Adrenal gland (tissue), 5 donors: ENCODE results near the gene NCK1.

Experiments
- POLR2A ChIP-seq, 2 donors: fragments of 450-650 bp; IDR thresholded peaks; one replicate each; pipeline ENCODE4 v1.6.1; 2017; ENCODE audit warnings: antibody characterized with exemption in 2 of 2, mild to moderate bottlenecking in 2 of 2, moderate library complexity in 1 of 2
- TF ChIP-seq, protein P1 (sequence below), 6 experiments: fragments of 450-650 bp in 4 of 6; fragments of 200-600 bp in 2 of 6; sonication (generic) in 1 of 6; IDR thresholded peaks; 1 replicate in 5 of 6; 2 replicates in 1 of 6; pipeline versions ENCODE4 v1.5.1 to v1.8.0; 2016 to 2021; ENCODE audit warnings: antibody characterized with exemption in 6 of 6, mild to moderate bottlenecking in 2 of 6, moderate library complexity in 1 of 6
- donor health status: DM: no; HTN: no; CAD: no.

DNA sequence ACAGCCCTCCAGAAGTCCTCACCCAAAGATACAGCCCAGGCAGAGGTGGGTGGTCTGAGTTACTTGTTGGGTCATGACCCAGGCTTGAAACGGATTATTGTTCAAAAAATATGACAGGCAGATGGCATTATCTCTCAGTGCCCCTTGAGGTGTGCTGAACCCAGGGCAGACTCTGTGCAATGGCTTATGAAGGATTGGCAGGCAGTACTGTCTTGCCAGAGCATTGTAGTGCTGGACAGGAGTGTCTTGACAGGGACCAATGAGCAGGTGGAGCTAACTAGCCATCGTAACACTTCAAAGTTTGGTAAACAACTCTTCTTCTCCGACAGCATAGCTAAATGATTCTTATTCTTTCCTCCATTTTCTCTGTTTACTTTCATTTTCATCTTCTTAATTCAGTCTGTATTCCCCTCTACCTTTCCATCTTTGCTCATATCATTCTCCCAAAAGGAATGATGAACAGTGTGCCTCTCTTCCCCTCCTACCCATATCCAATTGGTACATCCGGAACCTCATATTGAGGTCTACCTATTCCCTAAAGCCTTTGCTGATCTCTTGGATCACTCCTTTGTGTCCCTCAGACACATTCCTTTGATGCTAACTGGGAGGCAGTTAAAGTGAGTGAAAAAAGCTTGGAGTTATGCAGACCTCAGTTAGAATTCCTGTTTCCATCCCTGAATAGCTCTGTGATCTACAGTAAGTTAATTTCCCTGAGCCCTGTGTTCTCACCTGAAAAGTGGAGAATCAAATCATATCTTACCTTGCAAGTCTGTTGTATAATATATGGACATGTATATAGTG lies 93.2 kb downstream of the NCK1 start:
- no peak for TF ChIP-seq POLR2A (IDR thresholded peaks at IDR 0.05)
- TF ChIP-seq, protein P1, sequence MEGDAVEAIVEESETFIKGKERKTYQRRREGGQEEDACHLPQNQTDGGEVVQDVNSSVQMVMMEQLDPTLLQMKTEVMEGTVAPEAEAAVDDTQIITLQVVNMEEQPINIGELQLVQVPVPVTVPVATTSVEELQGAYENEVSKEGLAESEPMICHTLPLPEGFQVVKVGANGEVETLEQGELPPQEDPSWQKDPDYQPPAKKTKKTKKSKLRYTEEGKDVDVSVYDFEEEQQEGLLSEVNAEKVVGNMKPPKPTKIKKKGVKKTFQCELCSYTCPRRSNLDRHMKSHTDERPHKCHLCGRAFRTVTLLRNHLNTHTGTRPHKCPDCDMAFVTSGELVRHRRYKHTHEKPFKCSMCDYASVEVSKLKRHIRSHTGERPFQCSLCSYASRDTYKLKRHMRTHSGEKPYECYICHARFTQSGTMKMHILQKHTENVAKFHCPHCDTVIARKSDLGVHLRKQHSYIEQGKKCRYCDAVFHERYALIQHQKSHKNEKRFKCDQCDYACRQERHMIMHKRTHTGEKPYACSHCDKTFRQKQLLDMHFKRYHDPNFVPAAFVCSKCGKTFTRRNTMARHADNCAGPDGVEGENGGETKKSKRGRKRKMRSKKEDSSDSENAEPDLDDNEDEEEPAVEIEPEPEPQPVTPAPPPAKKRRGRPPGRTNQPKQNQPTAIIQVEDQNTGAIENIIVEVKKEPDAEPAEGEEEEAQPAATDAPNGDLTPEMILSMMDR (IDR thresholded peaks at IDR 0.05) = no peak
